HL-60 (cell line): ENCODE results near the gene CBX8.

Experiments used
- GABPA ChIP-seq: IDR thresholded peaks from 2 replicates; pipeline ENCODE4 v1.6.1; 2012; ENCODE audit warnings: low read depth
- SPI1 ChIP-seq: IDR thresholded peaks from 2 replicates; pipeline ENCODE4 v1.6.1; 2012; ENCODE audit warnings: low read depth, mild to moderate bottlenecking, borderline replicate concordance
- TF ChIP-seq, protein P1 (sequence below): IDR thresholded peaks from one replicate; pipeline ENCODE4 v1.5.1; 2011; ENCODE audit warnings: low read length, control low read depth, inconsistent platforms; ENCODE audit not compliant: insufficient read depth

DNA sequence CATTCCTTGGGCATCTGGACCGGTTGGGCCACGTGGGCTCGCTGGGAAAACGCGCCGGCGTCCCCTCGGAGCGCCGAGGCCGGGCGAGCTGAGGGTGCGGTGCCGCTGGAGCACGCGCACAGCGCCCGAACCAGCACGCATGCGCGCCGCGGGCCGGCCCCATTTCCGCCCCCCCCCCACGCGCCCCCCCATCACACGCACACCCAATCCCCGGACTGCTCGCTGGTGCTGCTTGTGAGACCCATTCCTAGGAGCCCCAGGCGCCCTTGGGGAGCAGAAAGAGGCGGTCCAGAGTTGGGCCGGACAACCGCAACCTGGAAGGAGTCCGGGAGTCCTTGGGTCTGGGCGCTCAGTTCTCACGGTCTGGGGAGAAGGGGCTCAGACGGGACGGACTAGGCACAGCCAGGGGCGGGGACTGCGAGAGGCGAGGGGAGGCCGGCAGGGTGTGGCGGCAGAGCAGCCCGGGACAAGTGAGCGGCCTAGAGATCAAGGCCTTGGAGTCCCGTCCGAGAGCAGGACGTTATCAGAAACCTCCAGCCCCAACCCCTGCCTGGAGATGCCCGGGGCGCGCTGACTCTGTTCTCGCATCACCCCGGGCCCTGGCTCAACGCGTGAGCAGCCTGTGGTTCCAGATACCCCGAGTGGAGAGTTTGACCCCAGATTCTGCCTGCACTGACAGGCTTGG, 6.0 kb upstream of the CBX8 start:
- TF ChIP-seq, protein P1, sequence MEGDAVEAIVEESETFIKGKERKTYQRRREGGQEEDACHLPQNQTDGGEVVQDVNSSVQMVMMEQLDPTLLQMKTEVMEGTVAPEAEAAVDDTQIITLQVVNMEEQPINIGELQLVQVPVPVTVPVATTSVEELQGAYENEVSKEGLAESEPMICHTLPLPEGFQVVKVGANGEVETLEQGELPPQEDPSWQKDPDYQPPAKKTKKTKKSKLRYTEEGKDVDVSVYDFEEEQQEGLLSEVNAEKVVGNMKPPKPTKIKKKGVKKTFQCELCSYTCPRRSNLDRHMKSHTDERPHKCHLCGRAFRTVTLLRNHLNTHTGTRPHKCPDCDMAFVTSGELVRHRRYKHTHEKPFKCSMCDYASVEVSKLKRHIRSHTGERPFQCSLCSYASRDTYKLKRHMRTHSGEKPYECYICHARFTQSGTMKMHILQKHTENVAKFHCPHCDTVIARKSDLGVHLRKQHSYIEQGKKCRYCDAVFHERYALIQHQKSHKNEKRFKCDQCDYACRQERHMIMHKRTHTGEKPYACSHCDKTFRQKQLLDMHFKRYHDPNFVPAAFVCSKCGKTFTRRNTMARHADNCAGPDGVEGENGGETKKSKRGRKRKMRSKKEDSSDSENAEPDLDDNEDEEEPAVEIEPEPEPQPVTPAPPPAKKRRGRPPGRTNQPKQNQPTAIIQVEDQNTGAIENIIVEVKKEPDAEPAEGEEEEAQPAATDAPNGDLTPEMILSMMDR = no peak
- TF ChIP-seq SPI1 (no peak), GABPA (no peak)
